Lung microvascular endothelial cell (primary cell): ENCODE measurements around the gene PPM1M. TPM values are rescaled to one million over a fixed set of nuclear protein-coding genes. Genes with fewer than 3 reads are reported as not detected.

Experiments
- DNase-seq, 2 donors: peaks; one replicate each; pipeline versions ENCODE4 v3.0.0 to v3.0.0-alpha.2; 2010; ENCODE audit warnings: low read depth in 2 of 2
- total RNA-seq: library from RNA; depleted of rRNA; stranded (reverse); fragments of >200 nt; gene quantifications from 2 replicates; pipeline ENCODE4 v1.2.1, GENCODE V29; 2014

PPM1M gene
- total RNA-seq, 1 donor from 2014 or later: 14.3 TPM

GRCh38 chr3:52230889-52231499, 14.6 kb upstream of the PPM1M start:
- no peak for DNase-seq

GRCh38 chr3:52231502-52232278, 13.9 kb upstream of the PPM1M start:
- DNase-seq: peak; percentile 62 to 82

DNA sequence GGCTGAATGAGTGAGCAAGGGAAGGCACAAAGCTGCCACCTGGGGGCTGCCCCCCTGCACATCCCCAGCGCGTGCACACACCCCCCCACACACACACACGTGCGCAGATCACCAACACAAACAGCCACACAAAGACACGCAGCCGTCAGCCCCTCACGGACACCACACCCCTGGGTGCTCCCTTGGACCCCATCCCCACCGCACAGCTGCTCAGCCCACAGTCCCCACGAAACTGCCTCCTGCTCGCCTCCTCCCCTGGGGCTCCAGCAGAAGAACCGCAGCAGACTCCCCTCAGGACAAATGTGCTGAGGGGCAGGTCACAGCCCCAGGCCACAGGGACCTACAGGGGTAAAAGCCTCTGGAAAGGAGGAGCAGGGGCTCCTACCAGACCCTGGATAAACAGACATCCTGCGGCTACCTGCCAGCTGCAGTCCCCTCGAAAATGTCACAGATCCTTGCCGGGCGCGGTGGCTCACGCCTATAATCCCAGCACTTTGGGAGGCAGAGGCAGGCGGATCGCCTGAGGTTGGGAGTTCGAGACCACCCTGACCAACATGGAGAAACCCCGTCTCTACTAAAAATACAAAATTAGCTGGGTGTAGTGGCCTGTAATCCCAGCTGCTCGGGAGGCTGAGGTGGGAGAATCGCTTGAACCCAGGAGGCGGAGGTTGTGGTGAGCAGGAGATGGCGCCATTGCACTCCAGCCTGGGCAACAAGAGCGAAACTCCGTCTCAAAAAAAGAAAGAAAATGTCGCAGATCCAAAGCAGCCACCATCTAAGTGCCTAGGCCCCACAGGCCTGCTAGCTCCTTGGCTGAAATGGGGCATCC, 13.1 kb upstream of the PPM1M start:
- DNase-seq: peak; percentile 19 to 32

GRCh38 chr3:52233108-52233591, 12.4 kb upstream of the PPM1M start:
- DNase-seq: no peak

DNA sequence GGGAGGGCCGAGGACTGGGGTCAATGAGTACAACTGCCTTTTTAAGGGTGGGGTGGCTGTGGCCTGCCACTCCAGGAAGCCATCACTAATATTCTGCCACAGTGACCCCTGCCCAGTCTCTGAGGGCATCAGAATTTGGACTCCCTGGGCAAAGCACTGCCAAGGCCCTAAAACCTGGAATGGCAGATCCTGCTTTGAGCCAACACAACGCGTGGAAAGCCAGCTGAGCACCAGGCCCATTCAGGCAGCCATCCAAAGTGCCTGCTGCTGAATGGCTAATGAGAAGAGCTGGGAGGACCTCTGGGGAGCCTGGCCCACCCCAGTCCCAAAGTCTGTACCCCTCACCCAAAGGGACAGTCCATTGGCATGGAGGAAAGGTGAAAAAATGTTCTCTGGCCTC, 11.6 kb upstream of the PPM1M start:
- no peak for DNase-seq

GRCh38 chr3:52234516-52235447, 10.8 kb upstream of the PPM1M start:
- no peak for DNase-seq

GRCh38 chr3:52236424-52236886, 9.1 kb upstream of the PPM1M start:
- DNase-seq: no peak

DNA sequence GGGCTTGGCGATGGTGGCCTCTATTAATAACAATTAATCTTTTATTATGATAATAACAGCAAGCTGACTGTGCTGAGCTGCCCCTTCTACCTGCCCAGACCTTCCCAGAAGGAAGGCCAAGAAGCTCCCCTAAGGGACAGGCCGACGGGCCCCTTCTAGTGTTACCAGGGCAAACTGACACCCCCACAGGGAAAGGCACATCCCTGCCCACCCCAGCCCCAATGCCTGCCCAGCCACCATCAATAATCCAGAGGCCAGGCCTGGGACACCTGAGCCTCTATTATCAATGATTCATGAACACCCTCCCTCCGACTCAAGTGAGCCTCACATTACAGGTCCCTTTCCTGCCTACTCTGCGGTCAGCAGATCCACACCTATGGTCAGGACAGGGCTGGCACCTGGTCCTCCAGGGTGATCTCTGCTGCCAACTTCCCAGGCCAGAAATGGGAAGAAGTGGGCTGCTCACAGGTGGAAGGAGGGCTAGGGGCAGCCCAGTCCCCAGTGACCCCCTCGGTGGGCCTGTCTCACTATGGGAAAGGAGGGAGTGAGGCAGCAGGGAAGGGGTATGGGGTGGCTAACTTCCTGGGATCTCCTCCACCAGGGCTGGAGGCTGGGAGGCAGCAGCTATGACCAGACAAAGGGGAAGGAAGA, 8.4 kb upstream of the PPM1M start:
- DNase-seq: no peak

DNA sequence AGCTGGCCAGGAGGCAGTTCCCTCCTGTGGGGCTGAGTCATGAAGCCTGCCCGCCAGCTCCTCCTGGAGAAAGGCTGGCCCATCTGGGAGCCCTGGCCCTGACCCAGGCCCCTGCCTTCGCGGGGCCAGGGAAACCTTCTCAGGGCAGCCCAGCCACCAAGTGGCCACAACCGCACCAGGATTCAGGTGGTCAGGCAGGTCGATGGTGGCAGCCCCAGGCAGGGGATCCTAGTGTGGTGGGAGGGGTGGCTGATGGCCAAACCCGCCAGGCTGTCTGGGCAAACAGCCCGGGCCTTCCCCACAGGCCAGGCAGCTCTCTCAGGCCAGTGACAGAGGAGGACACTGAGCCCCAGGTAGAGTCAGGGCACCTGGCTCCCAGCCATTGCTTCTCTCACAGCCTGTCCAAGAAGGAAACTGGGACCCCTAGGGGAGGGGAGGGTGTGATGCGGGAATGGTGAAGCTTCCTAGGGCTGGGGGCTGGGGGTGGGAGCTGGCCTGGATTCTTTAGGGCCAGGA, 7.8 kb upstream of the PPM1M start:
- DNase-seq: peak; percentile 68 to 81

DNA sequence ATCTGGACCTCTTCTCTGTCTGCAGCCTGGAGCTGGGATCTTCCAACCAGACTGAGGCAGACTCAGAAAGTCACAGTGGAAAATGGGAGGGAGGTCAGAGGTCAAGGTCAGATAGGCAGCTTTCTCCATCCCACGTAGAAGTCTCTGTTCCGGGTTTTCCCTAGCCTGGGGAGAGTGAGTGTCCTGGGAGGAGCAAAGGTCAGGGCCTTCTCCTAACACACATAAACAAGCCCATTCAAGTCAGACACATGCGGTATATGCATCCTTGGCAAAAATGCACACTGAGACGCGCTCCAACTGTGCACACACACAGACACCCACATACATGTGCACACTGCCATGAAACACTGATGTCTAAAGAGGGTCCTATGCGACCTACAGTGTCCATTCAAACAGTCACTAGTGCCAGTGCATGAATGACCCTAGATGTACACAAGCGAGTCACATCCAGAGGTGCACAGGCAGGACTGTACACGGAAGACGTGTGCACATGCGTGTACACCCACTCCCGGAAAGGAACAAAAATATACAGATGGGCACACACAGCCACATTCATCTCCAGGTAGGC, 7.3 kb upstream of the PPM1M start:
- peak; percentile 17 to 29 for DNase-seq

- DNase-seq: peak; percentile 82
These were observed 6.5 kb upstream of the PPM1M start, which contains the start of gene TWF2 for GRCh38 chr3:52238761-52239701. Gene TWF2 (minus strand): TSS chr3:52239158. CDS start chr3:52239016, 142 bp downstream.

DNA sequence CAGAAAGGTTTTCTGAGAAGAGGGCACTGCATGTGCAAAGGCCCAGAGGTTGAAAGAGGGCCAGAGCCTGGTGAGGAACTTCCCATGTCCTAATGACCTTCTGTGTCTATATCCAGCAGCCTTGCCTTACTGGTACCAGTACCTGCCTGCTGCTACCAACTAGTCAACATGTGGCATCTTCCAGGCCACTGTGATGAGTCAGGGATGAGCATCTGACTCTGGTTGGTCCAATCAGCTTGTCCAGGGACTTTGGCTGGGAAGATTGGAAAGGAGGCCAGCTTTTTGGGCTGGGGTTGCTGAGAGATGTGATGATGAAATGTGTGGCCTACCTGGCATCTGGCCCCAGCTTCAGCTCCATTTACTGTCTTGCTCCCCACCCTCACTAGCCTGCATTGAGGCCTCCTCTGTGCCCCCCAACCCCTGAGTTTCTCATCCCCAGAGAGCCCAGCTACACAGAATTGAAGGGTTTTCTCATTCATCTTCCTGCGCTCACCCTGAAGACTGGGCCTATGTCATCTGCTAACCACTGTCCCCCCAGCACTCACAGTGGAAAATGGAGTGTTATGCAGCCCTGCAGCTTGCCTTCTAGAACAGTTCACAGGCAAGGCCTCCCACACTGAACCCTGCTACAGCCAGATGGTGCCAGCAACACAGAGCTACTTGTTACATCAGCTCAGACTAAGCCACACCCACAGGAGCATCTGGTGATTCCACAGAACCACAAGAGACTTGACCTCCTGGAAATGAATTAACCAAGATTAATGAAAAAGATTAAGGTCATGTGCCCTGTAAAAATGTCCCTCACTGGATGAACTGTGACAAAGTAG, 5.3 kb upstream of the PPM1M start:
- DNase-seq: peak; percentile 37 to 70

DNA sequence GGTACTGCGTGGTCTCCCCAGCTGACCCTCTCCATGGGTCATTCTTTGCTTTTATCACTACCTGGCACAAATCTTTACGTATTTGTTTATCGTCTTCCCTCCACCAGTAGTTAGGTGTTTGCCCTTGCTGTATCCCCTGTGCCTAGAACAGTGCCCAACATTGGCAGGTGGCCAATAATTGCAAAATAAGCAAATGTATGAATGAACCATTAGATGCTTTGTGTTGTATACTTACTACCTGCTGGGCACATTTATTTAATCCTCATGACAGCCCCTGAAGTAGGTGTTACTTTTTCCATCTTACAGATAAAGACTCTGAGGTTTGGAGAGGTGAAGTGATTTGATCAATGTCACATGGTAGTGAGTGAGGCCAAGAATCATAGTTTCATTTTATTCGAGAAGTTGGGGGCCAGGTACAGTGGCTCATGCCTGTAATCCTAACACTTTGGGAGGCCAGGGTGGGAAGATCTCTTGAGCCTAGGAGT, 4.6 kb upstream of the PPM1M start:
- no peak for DNase-seq

- DNase-seq: no peak
These were observed 3.5 kb upstream of the PPM1M start for GRCh38 chr3:52242039-52242438.

GRCh38 chr3:52243791-52244628, 1.5 kb upstream of the PPM1M start:
- peak in 1 of 2 donors; percentile 60 for DNase-seq

DNA sequence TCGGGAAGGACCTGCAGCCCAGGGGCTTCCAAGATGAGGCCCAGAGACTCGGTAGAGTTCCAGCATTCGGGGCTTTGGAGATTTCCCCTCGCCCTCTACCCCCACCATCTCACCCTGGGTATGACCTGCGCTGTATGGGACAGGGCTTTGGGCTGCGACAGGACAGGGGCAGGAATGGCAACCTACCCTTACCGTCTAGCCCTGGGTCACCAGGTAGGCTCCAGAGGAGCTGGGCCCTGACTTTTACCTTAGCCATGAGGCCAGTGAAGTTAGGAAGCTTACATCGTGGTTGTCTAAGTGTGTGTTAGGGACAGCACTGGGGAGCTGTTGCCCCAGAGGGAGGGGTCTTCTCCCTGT, 683 bp downstream of the PPM1M start:
- no peak for DNase-seq
